Tibial nerve (tissue), 4 donors: ENCODE measurements around the gene SMIM44. TPM values are rescaled to one million over a fixed set of nuclear protein-coding genes. Genes with fewer than 3 reads are reported as not detected.

ENCODE experiments used
- DNase-seq, 2 donors: peaks; one replicate each; pipeline ENCODE4 v3.0.0-alpha.2; 2019; ENCODE audit warnings: low spot score in 2 of 2
- H3K27ac ChIP-seq, 4 donors: fragments of 200-600 bp; sonication (generic) in 3 of 4; one replicate each; pipeline ENCODE4 v1.5.1; 2017 to 2019; ENCODE audit warnings: mild to moderate bottlenecking in 1 of 4
- H3K27me3 ChIP-seq, 2 donors: fragments of 200-600 bp; sonication (generic) in 1 of 2; one replicate each; pipeline versions ENCODE4 v1.5.1 to v1.6.0; 2017 to 2019
- H3K36me3 ChIP-seq, 3 donors: fragments of 200-600 bp; sonication (generic); one replicate each; pipeline ENCODE4 v1.5.1; 2018 to 2019
- H3K4me1 ChIP-seq, 4 donors: fragments of 200-600 bp; sonication (generic) in 3 of 4; one replicate each; pipeline ENCODE4 v1.5.1; 2017 to 2019
- H3K4me3 ChIP-seq, 4 donors: fragments of 200-600 bp; sonication (generic) in 3 of 4; one replicate each; pipeline ENCODE4 v1.5.1; 2017 to 2019; ENCODE audit warnings: mild to moderate bottlenecking in 1 of 4, moderate library complexity in 1 of 4
- H3K9me3 ChIP-seq, 4 donors: fragments of 200-600 bp; sonication (generic) in 3 of 4; one replicate each; pipeline ENCODE4 v1.5.1; 2017 to 2019
- CTCF ChIP-seq, 5 experiments: fragments of 200-600 bp in 3 of 5; fragments of 450-650 bp in 2 of 5; sonication (generic) in 3 of 5; IDR thresholded peaks; one replicate each; pipeline ENCODE4 v1.5.1; 2016 to 2019; ENCODE audit warnings: antibody characterized with exemption in 5 of 5, mild to moderate bottlenecking in 3 of 5, moderate library complexity in 2 of 5
- EP300 ChIP-seq, 2 donors: sonication (generic); formaldehyde crosslinking; IDR thresholded peaks; one replicate each; pipeline ENCODE4 v1.6.1; 2017; ENCODE audit warnings: antibody characterized with exemption in 2 of 2, mild to moderate bottlenecking in 1 of 2
- POLR2A ChIP-seq, 2 donors: fragments of 450-650 bp; IDR thresholded peaks; one replicate each; pipeline ENCODE4 v1.6.1; 2017; ENCODE audit warnings: antibody characterized with exemption in 2 of 2, mild to moderate bottlenecking in 2 of 2, moderate library complexity in 2 of 2
- WGBS, 2 donors: methylation state at CpG; one replicate each; pipeline ENCODE4 v1.1.5; 2018; 5-methylcytosine and 5-hydroxymethylcytosine counted together
- total RNA-seq, 4 donors: library from RNA; depleted of rRNA; stranded (reverse); fragments of >200 nt; gene quantifications; one replicate each; pipeline ENCODE4 v1.1.0, GENCODE V29; 2016

Gene SMIM44
- total RNA-seq, 4 donors from 2014 or later, result not detected

GRCh38 chr19:3470500-3471128, 12.6 kb downstream of the SMIM44 start:
- WGBS, 2 donors, result 62% methylated on average over 11 of the region's 11 CpGs
- peak overlapping the region in 1 of 4 donors; percentile 33 for H3K27ac ChIP-seq
- peaks cover 0 to 43% (median 2%) of the 10 kb centered on the region in 4 donors for H3K4me1 ChIP-seq
- DNase-seq, result no peak
- no peak overlapping the region for H3K4me3 ChIP-seq
- peaks cover 0 to 11% (median 0%) of the 10 kb centered on the region in 3 donors for H3K36me3 ChIP-seq
- no peaks in the 10 kb centered on the region for H3K27me3 ChIP-seq
- peaks cover 0 to 2% (median 0%) of the 10 kb centered on the region in 4 donors for H3K9me3 ChIP-seq
- no peak for TF ChIP-seq POLR2A (IDR thresholded peaks at IDR 0.05)

GRCh38 chr19:3469638-3470499, 13.4 kb downstream of the SMIM44 start:
- Histone ChIP-seq H3K36me3 (peaks cover 0 to 15% (median 0%) of the 10 kb centered on the region in 3 donors), H3K27me3 (no peaks in the 10 kb centered on the region), H3K9me3 (peaks cover 0 to 2% (median 0%) of the 10 kb centered on the region in 4 donors), H3K27ac (peak overlapping the region in 1 of 4 donors; percentile 44), H3K4me1 (peaks cover 0 to 47% (median 2%) of the 10 kb centered on the region in 4 donors), H3K4me3 (no peak overlapping the region)
- WGBS, 2 donors, result 33 to 45% methylated on average over 13 to 14 of the region's 14 CpGs
- no peak for DNase-seq
- TF ChIP-seq POLR2A (IDR thresholded peaks at IDR 0.05), result no peak
- TF ChIP-seq EP300 (IDR thresholded peaks at IDR 0.05), result no peak
- TF ChIP-seq CTCF (IDR thresholded peaks at IDR 0.05), result peak in 1 of 5 experiments; percentile 13

GRCh38 chr19:3468211-3468610, 15.0 kb downstream of the SMIM44 start:
- Histone ChIP-seq H3K27ac (peak overlapping the region in 1 of 4 donors; percentile 47), H3K36me3 (peaks cover 2 to 31% (median 6%) of the 10 kb centered on the region in 3 donors), H3K4me3 (no peak overlapping the region), H3K27me3 (no peaks in the 10 kb centered on the region), H3K4me1 (peaks cover 0 to 62% (median 2%) of the 10 kb centered on the region in 4 donors), H3K9me3 (peaks cover 0 to 2% (median 0%) of the 10 kb centered on the region in 4 donors)
- DNase-seq, result no peak
- WGBS, 2 donors, result 76 to 93% methylated on average over 3 of the region's 3 CpGs
- TF ChIP-seq EP300 (IDR thresholded peaks at IDR 0.05) (no peak), POLR2A (IDR thresholded peaks at IDR 0.05) (no peak), CTCF (IDR thresholded peaks at IDR 0.05) (no peak)

DNA sequence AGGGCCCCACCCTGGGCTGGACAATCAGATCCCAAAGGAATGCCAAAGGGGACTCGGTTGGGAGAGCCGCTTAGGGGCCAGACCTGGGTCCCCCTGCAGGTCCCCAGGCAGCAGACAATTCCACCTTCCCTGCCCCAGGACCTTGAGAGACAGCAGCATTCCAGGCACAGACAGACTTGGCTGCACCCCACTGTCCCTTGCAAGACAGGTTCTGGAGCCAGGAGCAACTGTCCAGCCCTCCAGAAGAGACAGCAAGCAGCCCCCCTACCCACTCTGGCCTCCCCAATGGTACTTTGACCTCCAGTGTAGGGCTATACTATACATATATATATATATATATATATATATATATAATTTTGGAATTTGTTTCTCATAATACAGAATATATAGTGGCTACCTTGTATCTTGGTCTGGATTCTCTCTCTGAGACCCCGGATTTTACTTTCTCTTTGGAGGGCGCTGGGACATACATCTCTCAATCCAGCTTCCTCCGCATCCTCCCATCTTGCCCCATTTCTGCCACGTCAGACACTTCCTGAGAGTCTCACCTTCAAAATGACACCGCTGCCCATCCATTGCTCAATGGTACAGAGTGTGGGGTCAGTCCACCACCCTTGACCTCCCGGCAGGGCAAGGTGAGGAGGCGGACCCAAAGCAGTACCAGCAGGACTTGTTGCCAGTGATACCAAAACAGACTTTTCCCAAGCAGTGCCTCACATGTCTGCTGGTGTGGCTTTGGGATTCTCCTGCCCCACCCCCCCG, 15.6 kb downstream of the SMIM44 start:
- Histone ChIP-seq H3K4me1 (peaks cover 0 to 67% (median 2%) of the 10 kb centered on the region in 4 donors), H3K27ac (peak overlapping the region in 1 of 4 donors; percentile 8), H3K36me3 (peaks cover 2 to 37% (median 6%) of the 10 kb centered on the region in 3 donors), H3K4me3 (no peak overlapping the region), H3K9me3 (peaks cover 0 to 2% (median 0%) of the 10 kb centered on the region in 4 donors), H3K27me3 (no peaks in the 10 kb centered on the region)
- DNase-seq, result no peak
- 83 to 86% methylated on average over 10 of the region's 10 CpGs for WGBS, 2 donors
- TF ChIP-seq CTCF (IDR thresholded peaks at IDR 0.05) (no peak), POLR2A (IDR thresholded peaks at IDR 0.05) (no peak), EP300 (IDR thresholded peaks at IDR 0.05) (no peak)

- WGBS, 2 donors, result 70 to 77% methylated on average over 9 of the region's 9 CpGs
- Histone ChIP-seq H3K9me3 (peaks cover 0 to 2% (median 0%) of the 10 kb centered on the region in 4 donors), H3K4me1 (peaks cover 0 to 61% (median 0%) of the 10 kb centered on the region in 4 donors), H3K27me3 (no peaks in the 10 kb centered on the region), H3K27ac (peak overlapping the region in 1 of 4 donors; percentile 54), H3K36me3 (peaks cover 2 to 40% (median 6%) of the 10 kb centered on the region in 3 donors), H3K4me3 (no peak overlapping the region)
- no peak for DNase-seq
- no peak for TF ChIP-seq POLR2A (IDR thresholded peaks at IDR 0.05)
- peak in 1 of 2 donors; percentile 27 for TF ChIP-seq EP300 (IDR thresholded peaks at IDR 0.05)
Observed at GRCh38 chr19:3466635-3467034, 16.6 kb downstream of the SMIM44 start.
